HG03025 (cell line): ENCODE data around the gene HOXA7.

Experiments used
- ATAC-seq: cut with Tn5 transposase; IDR thresholded peaks from one replicate; pipeline ENCODE4 v1.9.1; 2021; ENCODE audit warnings: mild to moderate bottlenecking, moderate library complexity; ENCODE audit not compliant: unreplicated experiment, low FRiP score

Gene HOXA7

GRCh38 chr7:27172315-27172774 is 15.9 kb upstream of the HOXA7 start:
- no peak for ATAC-seq

GRCh38 chr7:27171637-27172314 is 15.3 kb upstream of the HOXA7 start:
- ATAC-seq: no peak

- no peak for ATAC-seq
Measured at GRCh38 chr7:27171325-27171636, 14.8 kb upstream of the HOXA7 start.

GRCh38 chr7:27170426-27171324 is 14.2 kb upstream of the HOXA7 start:
- no peak for ATAC-seq

- no peak for ATAC-seq
Measured at GRCh38 chr7:27169658-27170425, 13.4 kb upstream of the HOXA7 start.

GRCh38 chr7:27168265-27168947 is 11.9 kb upstream of the HOXA7 start:
- ATAC-seq: no peak

- no peak for ATAC-seq
Measured at GRCh38 chr7:27167916-27168264, 11.4 kb upstream of the HOXA7 start.

- no peak for ATAC-seq
Measured at GRCh38 chr7:27166531-27167505, 10.3 kb upstream of the HOXA7 start.

GRCh38 chr7:27165996-27166530 is 9.6 kb upstream of the HOXA7 start:
- no peak for ATAC-seq

GRCh38 chr7:27165089-27165995 is 8.9 kb upstream of the HOXA7 start, which contains the start of gene HOXA9:
Gene HOXA9 (minus strand): TSS chr7:27165537. CDS start chr7:27165457, 80 bp downstream.
- ATAC-seq: no peak

- ATAC-seq: no peak
Measured at GRCh38 chr7:27164367-27165088, 8.1 kb upstream of the HOXA7 start.

- ATAC-seq: no peak
Measured at GRCh38 chr7:27164045-27164366, 7.5 kb upstream of the HOXA7 start.

GRCh38 chr7:27163288-27164044 is 7.0 kb upstream of the HOXA7 start:
- ATAC-seq: no peak

GRCh38 chr7:27162561-27163287 is 6.2 kb upstream of the HOXA7 start:
- ATAC-seq: no peak

GRCh38 chr7:27161721-27162560 is 5.5 kb upstream of the HOXA7 start:
- ATAC-seq: no peak
